Left lung (tissue), 10 donors: ENCODE measurements around the gene SEMA4B. TPM values are rescaled to one million over a fixed set of nuclear protein-coding genes. Genes with fewer than 3 reads are reported as not detected.

Experiments used
- ATAC-seq: fragments of 200-7000 bp; cut with Tn5 transposase; one replicate; pipeline ENCODE4 v1.9.1; 2020; ENCODE audit warnings: moderate library complexity
- DNase-seq, 4 donors: peaks; one replicate each; pipeline ENCODE4 v3.0.0-alpha.2; 2013 to 2020
- H3K27ac ChIP-seq, 2 donors: fragments of 200-600 bp; sonication (generic) in 1 of 2; one replicate each; pipeline versions ENCODE4 v1.5.0 to v1.8.0; 2020 to 2021
- H3K27me3 ChIP-seq, 2 donors: fragments of 200-600 bp; sonication (generic) in 1 of 2; one replicate each; pipeline versions ENCODE4 v1.5.0 to v1.8.0; 2020 to 2021
- H3K36me3 ChIP-seq, 2 donors: fragments of 200-600 bp; sonication (generic) in 1 of 2; one replicate each; pipeline versions ENCODE4 v1.5.0 to v1.8.0; 2020 to 2021
- H3K4me1 ChIP-seq, 2 donors: fragments of 200-600 bp; one replicate each; pipeline ENCODE4 v1.8.0; 2021
- H3K4me3 ChIP-seq, 2 donors: fragments of 200-600 bp; sonication (generic) in 1 of 2; one replicate each; pipeline versions ENCODE4 v1.5.0 to v1.8.0; 2020 to 2021; ENCODE audit warnings: mild to moderate bottlenecking in 1 of 2
- H3K9me3 ChIP-seq, 2 donors: fragments of 200-600 bp; sonication (generic) in 1 of 2; one replicate each; pipeline versions ENCODE4 v1.5.0 to v1.8.0; 2020 to 2021
- CTCF ChIP-seq, 2 donors: fragments of 200-600 bp; sonication (generic) in 1 of 2; IDR thresholded peaks; one replicate each; pipeline versions ENCODE4 v1.5.0 to v1.8.0; 2021; ENCODE audit warnings: antibody characterized with exemption in 2 of 2
- intact Hi-C, 2 donors: fragments of 100-400 bp; cut with DNase I; formaldehyde crosslinking; loops; one replicate each; pipeline versions ENCODE4 v1.11.2 to v1.14.2; 2022
- polyA plus RNA-seq, 6 donors: library from polyadenylated mRNA; unstranded; fragments of 120-200 nt; gene quantifications; one replicate each; pipeline ENCODE4 v1.2.1, GENCODE V29; 2013; ENCODE audit not compliant: insufficient read length in 6 of 6
- total RNA-seq, 2 donors: library from RNA; stranded (reverse); fragmentation: NEBNext Ultra II Directional; extraction: Animal tissue kit (Norgen Biotek cat#: 25700); gene quantifications; one replicate each; pipeline ENCODE4 v1.2.1, GENCODE V29; 2021
- donor health status: DM: no; HTN: yes; CAD: no.
- donor health status: DM: no; HTN: no; CAD: no.

SEMA4B gene
- total and polyA plus RNA-seq, 8 donors = 22.8 to 66.7 (median 26.6) TPM

- intact Hi-C loops = no loop called here
- no peak for TF ChIP-seq CTCF (IDR thresholded peaks at IDR 0.05)
- DNase-seq (peak in 3 of 4 donors; percentile 80 to 81 (median 80)), ATAC-seq (peak; percentile 76)
- H3K36me3 ChIP-seq = peaks cover 0 to 3% of the 10 kb centered on the region in 2 donors
- H3K9me3 ChIP-seq = no peaks in the 10 kb centered on the region
- H3K27me3 ChIP-seq = no peaks in the 10 kb centered on the region
- peaks cover 26 to 70% of the 10 kb centered on the region in 2 donors for H3K4me1 ChIP-seq
- no peak overlapping the region for H3K4me3 ChIP-seq
- peak overlapping the region; percentile 53 for H3K27ac ChIP-seq
Observed at GRCh38 chr15:90191794-90192509, 9.2 kb upstream of the SEMA4B start.

- H3K4me1 ChIP-seq = peaks cover 22 to 57% of the 10 kb centered on the region in 2 donors
- peaks cover 0 to 3% of the 10 kb centered on the region in 2 donors for H3K36me3 ChIP-seq
- ATAC-seq (peak; percentile 30), DNase-seq (peak in 2 of 4 donors; percentile 10 to 61)
- intact Hi-C loops = no loop called here
- no peaks in the 10 kb centered on the region for H3K27me3 ChIP-seq
- H3K27ac ChIP-seq = peak overlapping the region; percentile 53 to 69
- H3K9me3 ChIP-seq = no peaks in the 10 kb centered on the region
- no peak overlapping the region for H3K4me3 ChIP-seq
- TF ChIP-seq CTCF (IDR thresholded peaks at IDR 0.05) = no peak
Observed at GRCh38 chr15:90192961-90193786, 8.0 kb upstream of the SEMA4B start.

- intact Hi-C loops = no loop called here
- no peak for TF ChIP-seq CTCF (IDR thresholded peaks at IDR 0.05)
Observed at GRCh38 chr15:90194655-90195054, 6.5 kb upstream of the SEMA4B start.

GRCh38 chr15:90200534-90201129, 498 bp upstream of the SEMA4B start:
- Histone ChIP-seq H3K9me3 (no peaks in the 10 kb centered on the region), H3K36me3 (peaks cover 0 to 18% of the 10 kb centered on the region in 2 donors), H3K4me3 (peak overlapping the region; percentile 72 to 94), H3K27me3 (no peaks in the 10 kb centered on the region), H3K27ac (peak overlapping the region; percentile 74), H3K4me1 (peaks cover 14 to 57% of the 10 kb centered on the region in 2 donors)
- no peak for TF ChIP-seq CTCF (IDR thresholded peaks at IDR 0.05)
- no peak for DNase-seq
- ATAC-seq = peak; percentile 4
- intact Hi-C loops = no loop called here

More at GRCh38 chr15:90194655-90195054, 6.5 kb upstream of the SEMA4B start:
- H3K36me3 ChIP-seq = peaks cover 0 to 3% of the 10 kb centered on the region in 2 donors
- peaks cover 22 to 45% of the 10 kb centered on the region in 2 donors for H3K4me1 ChIP-seq
- no peaks in the 10 kb centered on the region for H3K27me3 ChIP-seq
- ATAC-seq (no peak), DNase-seq (no peak)
- H3K27ac ChIP-seq = no peak overlapping the region
- no peaks in the 10 kb centered on the region for H3K9me3 ChIP-seq
- H3K4me3 ChIP-seq = no peak overlapping the region
